HepG2 (cell line): Measurements from ENCODE around the gene PRMT5. TPM values are rescaled to one million over a fixed set of nuclear protein-coding genes. Genes with fewer than 3 reads are reported as not detected.

Source experiments
- ARID2 ChIP-seq: sonication (generic); formaldehyde crosslinking; IDR thresholded peaks from 2 replicates; pipeline ENCODE4 v1.8.1; 2022; ENCODE audit warnings: mild to moderate bottlenecking, missing genetic modification reagents, borderline replicate concordance
- ATF1 ChIP-seq: IDR thresholded peaks from 2 replicates; pipeline ENCODE4 v1.6.1; 2016; ENCODE audit warnings: mild to moderate bottlenecking, control low read depth
- BCL6 ChIP-seq: IDR thresholded peaks from 2 replicates; pipeline ENCODE4 v1.6.1; 2016; ENCODE audit warnings: missing genetic modification reagents, missing compliant biosample characterization
- FOXA1 ChIP-seq, 2 experiments: fragments of 450-650 bp in 1 of 2; sonication (generic) in 1 of 2; formaldehyde crosslinking in 1 of 2; IDR thresholded peaks; 2 replicates each; pipeline versions ENCODE4 v1.4.0 to v1.6.1; 2016 to 2020; ENCODE audit warnings: missing genetic modification reagents in 1 of 2
- HOXA3 ChIP-seq: sonication (generic); formaldehyde crosslinking; IDR thresholded peaks from 2 replicates; pipeline ENCODE4 v1.5.0; 2020; ENCODE audit warnings: missing genetic modification reagents
- HOXA5 ChIP-seq: sonication (generic); formaldehyde crosslinking; IDR thresholded peaks from 2 replicates; pipeline ENCODE4 v1.4.0; 2020; ENCODE audit warnings: missing genetic modification reagents
- MAF1 ChIP-seq: sonication (generic); formaldehyde crosslinking; IDR thresholded peaks from 2 replicates; pipeline ENCODE4 v1.5.0; 2020; ENCODE audit warnings: missing genetic modification reagents, borderline replicate concordance
- POLR2A ChIP-seq, 2 experiments: IDR thresholded peaks; 2 replicates each; pipeline ENCODE4 v1.6.1; 2011; ENCODE audit warnings: low read depth in 2 of 2, low read length in 2 of 2, mild to moderate bottlenecking in 1 of 2, moderate library complexity in 1 of 2; ENCODE audit not compliant: insufficient read depth in 1 of 2
- RBM22 ChIP-seq: fragments of 200-400 bp; formaldehyde crosslinking; optimal IDR thresholded peaks from 2 replicates; pipeline ENCODE3; 2017; ENCODE audit warnings: mild to moderate bottlenecking, low read length, moderate library complexity
- SAP130 ChIP-seq: IDR thresholded peaks from 2 replicates; pipeline ENCODE4 v1.6.1; 2016; ENCODE audit warnings: low read depth
- TMF1 ChIP-seq: sonication (generic); formaldehyde crosslinking; IDR thresholded peaks from 2 replicates; pipeline ENCODE4 v1.8.1; 2022; ENCODE audit warnings: low read depth, missing genetic modification reagents
- ZBTB20 ChIP-seq: sonication (generic); formaldehyde crosslinking; IDR thresholded peaks from 2 replicates; pipeline ENCODE4 v1.8.1; 2023; ENCODE audit warnings: missing genetic modification reagents, low read depth, mild to moderate bottlenecking, borderline replicate concordance
- ZNF124 ChIP-seq: sonication (generic); formaldehyde crosslinking; IDR thresholded peaks from 2 replicates; pipeline ENCODE4 v1.4.0; 2020; ENCODE audit warnings: missing genetic modification reagents
- ZNF224 ChIP-seq: sonication (generic); formaldehyde crosslinking; IDR thresholded peaks from 2 replicates; pipeline ENCODE4 v1.5.0; 2020; ENCODE audit warnings: mild to moderate bottlenecking, missing genetic modification reagents
- ZNF263 ChIP-seq: sonication (generic); formaldehyde crosslinking; IDR thresholded peaks from 2 replicates; pipeline ENCODE4 v1.4.0; 2020; ENCODE audit warnings: missing genetic modification reagents
- ZNF558 ChIP-seq: sonication (generic); formaldehyde crosslinking; IDR thresholded peaks from 2 replicates; pipeline ENCODE4 v1.9.0; 2022; ENCODE audit warnings: mild to moderate bottlenecking, missing genetic modification reagents, borderline replicate concordance
- ZNF709 ChIP-seq: sonication (generic); formaldehyde crosslinking; IDR thresholded peaks from 2 replicates; pipeline ENCODE4 v1.5.0; 2020; ENCODE audit warnings: mild to moderate bottlenecking, missing genetic modification reagents
- ZNF749 ChIP-seq: sonication (generic); formaldehyde crosslinking; IDR thresholded peaks from 2 replicates; pipeline ENCODE4 v1.8.0; 2022; ENCODE audit warnings: mild to moderate bottlenecking, missing genetic modification reagents, moderate library complexity, borderline replicate concordance
- ZNF775 ChIP-seq: sonication (generic); formaldehyde crosslinking; IDR thresholded peaks from 2 replicates; pipeline ENCODE4 v1.4.0; 2020; ENCODE audit warnings: missing genetic modification reagents, mild to moderate bottlenecking, moderate library complexity, borderline replicate concordance
- ZNF883 ChIP-seq: sonication (generic); formaldehyde crosslinking; IDR thresholded peaks from 2 replicates; pipeline ENCODE4 v1.5.1; 2020; ENCODE audit warnings: mild to moderate bottlenecking, missing genetic modification reagents; ENCODE audit errors: not compliant biosample characterization
- polyA plus RNA-seq, 8 experiments: library from polyadenylated mRNA; depleted of rRNA in 3 of 8; stranded (reverse) in 7 of 8; unstranded in 1 of 8; fragments of >200 nt; fragmentation: Illumina TruSeq in 4 of 8; extraction: Trizol in 4 of 8; gene quantifications; 2 replicates each; pipeline versions ENCODE4 v1.2.1 to v1.2.3, GENCODE V29; 2011 to 2016; ENCODE audit warnings: low read depth in 4 of 8, missing spikeins in 1 of 8, mixed read lengths in 1 of 8; ENCODE audit not compliant: insufficient read depth in 1 of 8
- total RNA-seq, 5 experiments: library from RNA; depleted of rRNA; stranded (reverse); fragments of >200 nt; fragmentation: Illumina TruSeq; extraction: Trizol; gene quantifications; 2 replicates each; pipeline ENCODE4 v1.2.3, GENCODE V29; 2016; ENCODE audit warnings: low read depth in 1 of 5
- TF ChIP-seq, protein P1 (sequence below): sonication (generic); formaldehyde crosslinking; IDR thresholded peaks from 2 replicates; pipeline ENCODE4 v1.9.0; 2022; ENCODE audit warnings: missing genetic modification reagents, mild to moderate bottlenecking, borderline replicate concordance
- TF ChIP-seq, protein P2 (sequence below): sonication (generic); formaldehyde crosslinking; IDR thresholded peaks from 2 replicates; pipeline ENCODE4 v1.5.1; 2020; ENCODE audit warnings: mild to moderate bottlenecking, moderate library complexity, missing genetic modification reagents
- TF ChIP-seq, protein P3 (sequence below): sonication (generic); formaldehyde crosslinking; IDR thresholded peaks from 2 replicates; pipeline ENCODE4 v1.4.0; 2020; ENCODE audit warnings: missing genetic modification reagents, borderline replicate concordance
- TF ChIP-seq, protein P4 (sequence below): IDR thresholded peaks from 2 replicates; pipeline ENCODE4 v1.6.1; 2016; ENCODE audit warnings: mild to moderate bottlenecking
- TF ChIP-seq, protein P5 (sequence below): IDR thresholded peaks from 2 replicates; pipeline ENCODE4 v1.6.1; 2016

Gene PRMT5
- total and polyA plus RNA-seq, 2 of the 13 experiments (the other 11 are each of a cell fraction or from before 2014, with no cell fraction given) = 210 to 354 TPM

DNA sequence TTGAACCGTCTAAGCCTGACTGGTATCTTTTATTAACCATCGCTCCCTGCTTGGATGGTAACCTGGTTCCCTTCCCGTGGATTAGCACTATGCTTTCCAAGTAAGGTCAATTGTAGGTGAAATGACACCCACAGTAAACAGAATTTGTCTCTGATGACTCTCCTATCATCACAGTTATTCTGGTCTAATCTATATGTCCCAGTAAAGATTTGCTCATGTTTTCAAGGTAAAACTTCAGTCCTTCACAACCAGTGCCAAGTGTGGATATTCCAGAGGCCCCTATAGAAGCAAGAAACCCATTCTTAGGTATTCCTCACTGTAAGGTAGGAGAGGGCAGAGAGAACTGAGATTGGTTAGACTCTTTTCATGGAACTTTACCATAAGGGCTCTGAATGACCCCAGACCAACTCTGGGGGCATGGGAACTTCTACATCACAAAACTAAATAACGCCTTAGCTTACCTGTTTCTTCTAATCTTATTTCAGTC lies 37.6 kb upstream of the PRMT5 start (continued):
- peak; percentile 42; the same call in 1 of the 2 replicates for TF ChIP-seq ZNF558
- TF ChIP-seq HOXA3 (CRISPR knock-in tag) = 0 out of 2 replicates have a peak, but pooled peaks have one; percentile 34
- TF ChIP-seq, protein P1, sequence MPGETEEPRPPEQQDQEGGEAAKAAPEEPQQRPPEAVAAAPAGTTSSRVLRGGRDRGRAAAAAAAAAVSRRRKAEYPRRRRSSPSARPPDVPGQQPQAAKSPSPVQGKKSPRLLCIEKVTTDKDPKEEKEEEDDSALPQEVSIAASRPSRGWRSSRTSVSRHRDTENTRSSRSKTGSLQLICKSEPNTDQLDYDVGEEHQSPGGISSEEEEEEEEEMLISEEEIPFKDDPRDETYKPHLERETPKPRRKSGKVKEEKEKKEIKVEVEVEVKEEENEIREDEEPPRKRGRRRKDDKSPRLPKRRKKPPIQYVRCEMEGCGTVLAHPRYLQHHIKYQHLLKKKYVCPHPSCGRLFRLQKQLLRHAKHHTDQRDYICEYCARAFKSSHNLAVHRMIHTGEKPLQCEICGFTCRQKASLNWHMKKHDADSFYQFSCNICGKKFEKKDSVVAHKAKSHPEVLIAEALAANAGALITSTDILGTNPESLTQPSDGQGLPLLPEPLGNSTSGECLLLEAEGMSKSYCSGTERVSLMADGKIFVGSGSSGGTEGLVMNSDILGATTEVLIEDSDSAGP (CRISPR knock-in tag) = no peak
- 0 out of 2 replicates have a peak, but pooled peaks have one; percentile 64 for TF ChIP-seq ZNF749 (CRISPR knock-in tag)
- TF ChIP-seq, protein P2, sequence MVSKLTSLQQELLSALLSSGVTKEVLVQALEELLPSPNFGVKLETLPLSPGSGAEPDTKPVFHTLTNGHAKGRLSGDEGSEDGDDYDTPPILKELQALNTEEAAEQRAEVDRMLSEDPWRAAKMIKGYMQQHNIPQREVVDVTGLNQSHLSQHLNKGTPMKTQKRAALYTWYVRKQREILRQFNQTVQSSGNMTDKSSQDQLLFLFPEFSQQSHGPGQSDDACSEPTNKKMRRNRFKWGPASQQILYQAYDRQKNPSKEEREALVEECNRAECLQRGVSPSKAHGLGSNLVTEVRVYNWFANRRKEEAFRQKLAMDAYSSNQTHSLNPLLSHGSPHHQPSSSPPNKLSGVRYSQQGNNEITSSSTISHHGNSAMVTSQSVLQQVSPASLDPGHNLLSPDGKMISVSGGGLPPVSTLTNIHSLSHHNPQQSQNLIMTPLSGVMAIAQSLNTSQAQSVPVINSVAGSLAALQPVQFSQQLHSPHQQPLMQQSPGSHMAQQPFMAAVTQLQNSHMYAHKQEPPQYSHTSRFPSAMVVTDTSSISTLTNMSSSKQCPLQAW (CRISPR knock-in tag) = 0 out of 2 replicates have a peak, but pooled peaks have one; percentile 5
- TF ChIP-seq ZNF709 (CRISPR knock-in tag) = peak; percentile 21; the same call in 1 of the 2 replicates
- 0 out of 2 replicates have a peak, but pooled peaks have one; percentile 9 for TF ChIP-seq ZNF263 (CRISPR knock-in tag)
- TF ChIP-seq ZNF224 (CRISPR knock-in tag) = no peak
- no peak for TF ChIP-seq SAP130 (CRISPR knock-in tag)
- TF ChIP-seq TMF1 (CRISPR knock-in tag) = peak; percentile 61; the same call in 1 of the 2 replicates
- TF ChIP-seq ZBTB20 = 0 out of 2 replicates have a peak, but pooled peaks have one; percentile 23
- no peak for TF ChIP-seq FOXA1 (IDR thresholded peaks at IDR 0.05)
- TF ChIP-seq FOXA1 (CRISPR knock-in tag; IDR thresholded peaks at IDR 0.05) = peak; percentile 3; the same call in 1 of the 2 replicates
- TF ChIP-seq ZNF124 (CRISPR knock-in tag) = no peak
- TF ChIP-seq, protein P3, sequence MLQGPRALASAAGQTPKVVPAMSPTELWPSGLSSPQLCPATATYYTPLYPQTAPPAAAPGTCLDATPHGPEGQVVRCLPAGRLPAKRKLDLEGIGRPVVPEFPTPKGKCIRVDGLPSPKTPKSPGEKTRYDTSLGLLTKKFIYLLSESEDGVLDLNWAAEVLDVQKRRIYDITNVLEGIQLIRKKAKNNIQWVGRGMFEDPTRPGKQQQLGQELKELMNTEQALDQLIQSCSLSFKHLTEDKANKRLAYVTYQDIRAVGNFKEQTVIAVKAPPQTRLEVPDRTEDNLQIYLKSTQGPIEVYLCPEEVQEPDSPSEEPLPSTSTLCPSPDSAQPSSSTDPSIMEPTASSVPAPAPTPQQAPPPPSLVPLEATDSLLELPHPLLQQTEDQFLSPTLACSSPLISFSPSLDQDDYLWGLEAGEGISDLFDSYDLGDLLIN = 0 out of 2 replicates have a peak, but pooled peaks have one; percentile 54
- TF ChIP-seq BCL6 = peak; percentile 67
- peak; percentile 79 for TF ChIP-seq RBM22
- TF ChIP-seq, protein P4, sequence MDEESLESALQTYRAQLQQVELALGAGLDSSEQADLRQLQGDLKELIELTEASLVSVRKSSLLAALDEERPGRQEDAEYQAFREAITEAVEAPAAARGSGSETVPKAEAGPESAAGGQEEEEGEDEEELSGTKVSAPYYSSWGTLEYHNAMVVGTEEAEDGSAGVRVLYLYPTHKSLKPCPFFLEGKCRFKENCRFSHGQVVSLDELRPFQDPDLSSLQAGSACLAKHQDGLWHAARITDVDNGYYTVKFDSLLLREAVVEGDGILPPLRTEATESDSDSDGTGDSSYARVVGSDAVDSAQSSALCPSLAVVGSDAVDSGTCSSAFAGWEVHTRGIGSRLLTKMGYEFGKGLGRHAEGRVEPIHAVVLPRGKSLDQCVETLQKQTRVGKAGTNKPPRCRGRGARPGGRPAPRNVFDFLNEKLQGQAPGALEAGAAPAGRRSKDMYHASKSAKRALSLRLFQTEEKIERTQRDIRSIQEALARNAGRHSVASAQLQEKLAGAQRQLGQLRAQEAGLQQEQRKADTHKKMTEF = 0 out of 2 replicates have a peak, but pooled peaks have one; percentile 4
- TF ChIP-seq, protein P5, sequence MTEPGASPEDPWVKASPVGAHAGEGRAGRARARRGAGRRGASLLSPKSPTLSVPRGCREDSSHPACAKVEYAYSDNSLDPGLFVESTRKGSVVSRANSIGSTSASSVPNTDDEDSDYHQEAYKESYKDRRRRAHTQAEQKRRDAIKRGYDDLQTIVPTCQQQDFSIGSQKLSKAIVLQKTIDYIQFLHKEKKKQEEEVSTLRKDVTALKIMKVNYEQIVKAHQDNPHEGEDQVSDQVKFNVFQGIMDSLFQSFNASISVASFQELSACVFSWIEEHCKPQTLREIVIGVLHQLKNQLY (CRISPR knock-in tag) = no peak
- no peak for TF ChIP-seq ZNF883 (CRISPR knock-in tag)
- 0 out of 2 replicates have a peak, but pooled peaks have one; percentile 42 for TF ChIP-seq ARID2
- TF ChIP-seq MAF1 = no peak
- TF ChIP-seq HOXA5 (CRISPR knock-in tag) = peak; percentile 33
- TF ChIP-seq POLR2A (IDR thresholded peaks at IDR 0.05; ENCODE audit: insufficient read depth in 1 of 2, low read depth in 2 of 2, low read length in 2 of 2) = peak in 1 of 2 experiments; percentile 60; a peak in 3 of 4 replicates
- TF ChIP-seq ATF1 (CRISPR knock-in tag) = no peak
- TF ChIP-seq ZNF775 = no peak
